Measurements from ENCODE around the gene SLC26A6.

DNA sequence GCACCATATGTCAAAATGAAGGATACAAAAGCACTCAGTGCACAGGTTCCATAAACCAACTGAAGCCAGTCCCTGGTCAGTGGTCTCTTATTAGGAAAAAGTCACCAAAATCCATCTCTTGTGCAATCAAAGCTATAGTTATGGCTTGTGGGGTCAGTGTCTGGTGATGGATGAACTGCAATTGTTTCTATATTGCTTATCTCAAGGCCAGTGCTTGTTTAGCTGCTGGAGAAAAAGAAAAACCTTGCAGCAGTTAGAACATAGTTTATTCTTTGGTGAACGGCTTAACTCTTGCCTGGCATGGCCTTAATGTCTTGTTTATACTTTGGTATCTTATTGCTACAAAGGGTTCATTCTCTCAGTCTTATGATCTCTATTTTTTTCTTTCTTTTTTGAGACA, 23.0 kb downstream of the SLC26A6 start:
- TF ChIP-seq EZH2phosphoT487 (IDR thresholded peaks at IDR 0.05; ENCODE audit: borderline replicate concordance, low read length), result no peak
- TF ChIP-seq, protein P1, sequence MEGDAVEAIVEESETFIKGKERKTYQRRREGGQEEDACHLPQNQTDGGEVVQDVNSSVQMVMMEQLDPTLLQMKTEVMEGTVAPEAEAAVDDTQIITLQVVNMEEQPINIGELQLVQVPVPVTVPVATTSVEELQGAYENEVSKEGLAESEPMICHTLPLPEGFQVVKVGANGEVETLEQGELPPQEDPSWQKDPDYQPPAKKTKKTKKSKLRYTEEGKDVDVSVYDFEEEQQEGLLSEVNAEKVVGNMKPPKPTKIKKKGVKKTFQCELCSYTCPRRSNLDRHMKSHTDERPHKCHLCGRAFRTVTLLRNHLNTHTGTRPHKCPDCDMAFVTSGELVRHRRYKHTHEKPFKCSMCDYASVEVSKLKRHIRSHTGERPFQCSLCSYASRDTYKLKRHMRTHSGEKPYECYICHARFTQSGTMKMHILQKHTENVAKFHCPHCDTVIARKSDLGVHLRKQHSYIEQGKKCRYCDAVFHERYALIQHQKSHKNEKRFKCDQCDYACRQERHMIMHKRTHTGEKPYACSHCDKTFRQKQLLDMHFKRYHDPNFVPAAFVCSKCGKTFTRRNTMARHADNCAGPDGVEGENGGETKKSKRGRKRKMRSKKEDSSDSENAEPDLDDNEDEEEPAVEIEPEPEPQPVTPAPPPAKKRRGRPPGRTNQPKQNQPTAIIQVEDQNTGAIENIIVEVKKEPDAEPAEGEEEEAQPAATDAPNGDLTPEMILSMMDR (conservative IDR thresholded peaks at IDR 0.05; ENCODE audit: low read depth, low read length), result no peak
- no peak for TF ChIP-seq EZH2 (IDR thresholded peaks at IDR 0.05; ENCODE audit: low read length, unreplicated experiment)
